Measurements from ENCODE around the gene ATP11A.

ATP11A gene

GRCh38 chr13:112726016-112726767 lies 36.4 kb downstream of the ATP11A start:
- no peak for DNase-seq

- DNase-seq, result no peak
These were observed 37.7 kb downstream of the ATP11A start for GRCh38 chr13:112727581-112727980.

GRCh38 chr13:112728375-112729126 lies 38.7 kb downstream of the ATP11A start:
- no peak for DNase-seq

GRCh38 chr13:112729408-112729807 lies 39.6 kb downstream of the ATP11A start:
- DNase-seq, result no peak

- no peak for DNase-seq
These were observed 40.4 kb downstream of the ATP11A start for GRCh38 chr13:112730157-112730671.

- DNase-seq, result no peak
These were observed 42.1 kb downstream of the ATP11A start for GRCh38 chr13:112731667-112732616.

GRCh38 chr13:112732679-112733078 lies 42.8 kb downstream of the ATP11A start:
- no peak for DNase-seq

- no peak for DNase-seq
These were observed 43.3 kb downstream of the ATP11A start for GRCh38 chr13:112733112-112733511.

- DNase-seq, result no peak
These were observed 44.0 kb downstream of the ATP11A start for GRCh38 chr13:112733661-112734379.

GRCh38 chr13:112734696-112735547 lies 45.1 kb downstream of the ATP11A start:
- DNase-seq, result no peak

GRCh38 chr13:112735791-112736190 lies 46.0 kb downstream of the ATP11A start:
- DNase-seq, result no peak

GRCh38 chr13:112737294-112737693 lies 47.5 kb downstream of the ATP11A start:
- no peak for DNase-seq

- no peak for DNase-seq
These were observed 48.8 kb downstream of the ATP11A start for GRCh38 chr13:112738606-112739005.

- DNase-seq, result no peak
These were observed 50.8 kb downstream of the ATP11A start for GRCh38 chr13:112740502-112741131.

- no peak for DNase-seq
These were observed 51.4 kb downstream of the ATP11A start for GRCh38 chr13:112741185-112741755.

- DNase-seq, result no peak
These were observed 52.2 kb downstream of the ATP11A start for GRCh38 chr13:112741835-112742570.

GRCh38 chr13:112742583-112742982 lies 52.7 kb downstream of the ATP11A start:
- no peak for DNase-seq

GRCh38 chr13:112743451-112744167 lies 53.8 kb downstream of the ATP11A start:
- DNase-seq, result no peak

All from NCI-H187 (cell line).